OCI-LY1 (cell line): ENCODE data around the gene TES.

ENCODE experiments used
- H2AFZ ChIP-seq: fragments of 200-600 bp; sonication (generic), shearing (Covaris generic); 2 replicates; pipeline ENCODE4 v1.6.0; 2014; ENCODE audit warnings: antibody characterized with exemption, mild to moderate bottlenecking, low read length
- H3F3A ChIP-seq: fragments of 200-600 bp; sonication (generic), shearing (Covaris generic); 2 replicates; pipeline ENCODE4 v1.6.0; 2014; ENCODE audit warnings: mild to moderate bottlenecking, antibody characterized with exemption, low read length, moderate library complexity; ENCODE audit not compliant: insufficient read depth
- H3K27ac ChIP-seq: fragments of 200-600 bp; sonication (generic); 2 replicates; pipeline ENCODE4 v1.5.1; 2014; ENCODE audit warnings: low read length, mixed run types, mild to moderate bottlenecking, low read depth; ENCODE audit not compliant: poor library complexity, severe bottlenecking
- H3K27me3 ChIP-seq: fragments of 200-600 bp; sonication (generic); 2 replicates; pipeline ENCODE4 v1.6.0; 2014; ENCODE audit warnings: antibody characterized with exemption, mild to moderate bottlenecking, low read length, moderate library complexity; ENCODE audit not compliant: insufficient read depth
- H3K36me3 ChIP-seq: fragments of 200-600 bp; sonication (generic); 2 replicates; pipeline ENCODE4 v1.6.1; 2014; ENCODE audit warnings: mild to moderate bottlenecking, antibody characterized with exemption, low read length, moderate library complexity, mixed read lengths; ENCODE audit not compliant: insufficient read depth
- H3K4me1 ChIP-seq: fragments of 200-600 bp; sonication (generic); 2 replicates; pipeline ENCODE4 v1.5.1; 2014; ENCODE audit warnings: mild to moderate bottlenecking, low read length, moderate library complexity; ENCODE audit not compliant: insufficient read depth, severe bottlenecking
- H3K4me2 ChIP-seq: fragments of 200-600 bp; sonication (generic), shearing (Covaris generic); 2 replicates; pipeline ENCODE4 v1.6.1; 2014; ENCODE audit warnings: low read length
- H3K4me3 ChIP-seq: fragments of 200-600 bp; sonication (generic); 2 replicates; pipeline ENCODE4 v1.5.1; 2014; ENCODE audit warnings: low read length, low read depth, mild to moderate bottlenecking, mixed read lengths; ENCODE audit not compliant: poor library complexity, severe bottlenecking
- H3K79me2 ChIP-seq: fragments of 200-600 bp; shearing (Covaris generic); 2 replicates; pipeline ENCODE4 v1.6.1; 2016; ENCODE audit warnings: mixed run types, low read length, mixed read lengths; ENCODE audit not compliant: insufficient read depth
- H3K9ac ChIP-seq: fragments of 200-600 bp; sonication (generic), shearing (Covaris generic); 2 replicates; pipeline ENCODE4 v1.6.1; 2014; ENCODE audit warnings: mild to moderate bottlenecking, low read length, mixed read lengths
- H3K9me2 ChIP-seq: fragments of 200-600 bp; sonication (generic), shearing (Covaris generic); 2 replicates; pipeline ENCODE4 v1.6.1; 2014; ENCODE audit warnings: low read depth, mild to moderate bottlenecking, low read length, mixed read lengths
- H3K9me3 ChIP-seq: fragments of 200-600 bp; shearing (Covaris generic); 2 replicates; pipeline ENCODE4 v1.6.1; 2014; ENCODE audit warnings: low read length, mixed read lengths
- H4K20me1 ChIP-seq: fragments of 200-600 bp; sonication (generic), shearing (Covaris generic); 2 replicates; pipeline ENCODE4 v1.6.0; 2016; ENCODE audit warnings: mild to moderate bottlenecking, low read length; ENCODE audit not compliant: insufficient read depth
- EZH2 ChIP-seq: fragments of 200-600 bp; sonication (generic), shearing (Covaris generic); IDR thresholded peaks from 2 replicates; pipeline ENCODE4 v1.8.0; 2017; ENCODE audit warnings: borderline replicate concordance, mixed run types, mild to moderate bottlenecking, antibody characterized with exemption, low read length, moderate library complexity, mixed read lengths
- TF ChIP-seq, protein P1 (sequence below): fragments of 200-600 bp; sonication (generic), shearing (Covaris generic); IDR thresholded peaks from 2 replicates; pipeline ENCODE4 v1.5.1; 2017; ENCODE audit warnings: mild to moderate bottlenecking, antibody characterized with exemption, low read length, moderate library complexity, mixed read lengths

Gene TES

DNA sequence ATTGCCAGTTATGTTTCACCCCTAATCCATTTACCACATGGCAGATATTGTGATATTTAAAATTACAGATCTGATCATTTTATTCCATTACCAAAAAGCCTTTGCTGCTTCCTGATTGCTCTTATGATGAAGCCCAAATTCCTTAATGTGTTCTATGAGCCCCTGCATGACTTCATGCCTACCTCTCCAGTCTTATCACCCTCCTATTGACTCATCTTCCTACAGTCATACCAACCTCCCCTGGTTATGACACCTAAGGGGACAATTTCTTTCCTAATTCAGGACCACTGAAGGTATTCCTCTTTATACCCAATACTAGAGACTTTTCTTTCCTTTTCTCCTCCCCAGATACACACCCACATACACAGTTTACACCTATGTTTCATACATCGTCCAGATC, 36.0 kb downstream of the TES start:
- Histone ChIP-seq H3K36me3 (peaks cover 88% of the 10 kb centered on the region), H2AFZ (no peak overlapping the region), H3K9ac (no peak overlapping the region), H3K4me2 (no peak overlapping the region), H3K27ac (no peak overlapping the region), H3K9me3 (peaks cover 17% of the 10 kb centered on the region), H3K4me1 (no peaks in the 10 kb centered on the region), H3F3A (no peaks in the 10 kb centered on the region), H4K20me1 (no peaks in the 10 kb centered on the region), H3K27me3 (no peaks in the 10 kb centered on the region), H3K4me3 (no peak overlapping the region), H3K9me2 (no peaks in the 10 kb centered on the region), H3K79me2 (no peaks in the 10 kb centered on the region)
- TF ChIP-seq, protein P1, sequence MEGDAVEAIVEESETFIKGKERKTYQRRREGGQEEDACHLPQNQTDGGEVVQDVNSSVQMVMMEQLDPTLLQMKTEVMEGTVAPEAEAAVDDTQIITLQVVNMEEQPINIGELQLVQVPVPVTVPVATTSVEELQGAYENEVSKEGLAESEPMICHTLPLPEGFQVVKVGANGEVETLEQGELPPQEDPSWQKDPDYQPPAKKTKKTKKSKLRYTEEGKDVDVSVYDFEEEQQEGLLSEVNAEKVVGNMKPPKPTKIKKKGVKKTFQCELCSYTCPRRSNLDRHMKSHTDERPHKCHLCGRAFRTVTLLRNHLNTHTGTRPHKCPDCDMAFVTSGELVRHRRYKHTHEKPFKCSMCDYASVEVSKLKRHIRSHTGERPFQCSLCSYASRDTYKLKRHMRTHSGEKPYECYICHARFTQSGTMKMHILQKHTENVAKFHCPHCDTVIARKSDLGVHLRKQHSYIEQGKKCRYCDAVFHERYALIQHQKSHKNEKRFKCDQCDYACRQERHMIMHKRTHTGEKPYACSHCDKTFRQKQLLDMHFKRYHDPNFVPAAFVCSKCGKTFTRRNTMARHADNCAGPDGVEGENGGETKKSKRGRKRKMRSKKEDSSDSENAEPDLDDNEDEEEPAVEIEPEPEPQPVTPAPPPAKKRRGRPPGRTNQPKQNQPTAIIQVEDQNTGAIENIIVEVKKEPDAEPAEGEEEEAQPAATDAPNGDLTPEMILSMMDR = no peak
- no peak for TF ChIP-seq EZH2

DNA sequence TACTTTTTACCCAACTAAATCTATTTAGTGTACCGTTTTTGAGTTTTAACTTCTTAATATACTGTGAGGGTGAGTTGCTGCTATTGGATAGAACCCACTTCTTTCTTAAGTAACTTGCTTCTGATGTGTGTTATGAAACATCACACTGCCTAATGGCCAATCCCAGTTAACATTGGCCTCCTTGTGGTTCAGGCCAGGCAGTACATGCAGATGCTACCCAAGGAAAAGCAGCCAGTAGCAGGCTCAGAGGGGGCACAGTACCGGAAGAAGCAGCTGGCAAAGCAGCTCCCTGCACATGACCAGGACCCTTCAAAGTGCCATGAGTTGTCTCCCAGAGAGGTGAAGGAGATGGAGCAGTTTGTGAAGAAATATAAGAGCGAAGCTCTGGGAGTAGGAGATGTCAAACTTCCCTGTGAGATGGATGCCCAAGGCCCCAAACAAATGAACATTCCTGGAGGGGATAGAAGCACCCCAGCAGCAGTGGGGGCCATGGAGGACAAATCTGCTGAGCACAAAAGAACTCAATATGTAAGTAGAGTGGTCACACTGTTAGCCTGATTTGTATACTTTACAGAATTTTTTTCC, 39.7 kb downstream of the TES start:
- H3K36me3 ChIP-seq = peaks cover 80% of the 10 kb centered on the region
- H3K27ac ChIP-seq = no peak overlapping the region
- H2AFZ ChIP-seq = no peak overlapping the region
- no peaks in the 10 kb centered on the region for H3K4me1 ChIP-seq
- no peak overlapping the region for H3K4me2 ChIP-seq
- no peaks in the 10 kb centered on the region for H3K9me2 ChIP-seq
- H3K79me2 ChIP-seq = no peaks in the 10 kb centered on the region
- H3K4me3 ChIP-seq = no peak overlapping the region
- H3K9me3 ChIP-seq = peaks cover 2% of the 10 kb centered on the region
- no peak overlapping the region for H3K9ac ChIP-seq
- no peaks in the 10 kb centered on the region for H4K20me1 ChIP-seq
- H3F3A ChIP-seq = no peaks in the 10 kb centered on the region
- no peak for TF ChIP-seq EZH2
- TF ChIP-seq, protein P1 = peak; percentile 46; the same call in 1 of the 2 replicates
- no peaks in the 10 kb centered on the region for H3K27me3 ChIP-seq

DNA sequence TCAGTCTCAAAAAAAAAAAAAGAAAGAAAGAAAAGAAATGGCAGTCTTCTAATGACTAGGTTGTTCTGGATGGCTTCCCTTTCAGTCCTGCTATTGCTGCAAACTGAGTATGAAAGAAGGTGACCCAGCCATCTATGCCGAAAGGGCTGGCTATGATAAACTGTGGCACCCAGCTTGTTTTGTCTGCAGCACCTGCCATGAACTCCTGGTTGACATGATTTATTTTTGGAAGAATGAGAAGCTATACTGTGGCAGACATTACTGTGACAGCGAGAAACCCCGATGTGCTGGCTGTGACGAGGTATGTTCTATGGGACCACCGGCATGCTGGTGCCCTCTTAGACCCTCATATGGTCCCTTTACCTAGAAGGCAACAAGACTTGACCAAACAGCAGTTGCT, 41.3 kb downstream of the TES start:
- Histone ChIP-seq H3K9ac (no peak overlapping the region), H3K9me3 (no peaks in the 10 kb centered on the region), H2AFZ (no peak overlapping the region), H3K9me2 (no peaks in the 10 kb centered on the region), H3K27me3 (no peaks in the 10 kb centered on the region), H3K27ac (no peak overlapping the region), H3K79me2 (no peaks in the 10 kb centered on the region), H3K4me1 (no peaks in the 10 kb centered on the region), H3K4me2 (no peak overlapping the region), H3F3A (no peaks in the 10 kb centered on the region), H3K4me3 (no peak overlapping the region), H3K36me3 (peaks cover 79% of the 10 kb centered on the region), H4K20me1 (no peaks in the 10 kb centered on the region)
- TF ChIP-seq, protein P1 = no peak
- TF ChIP-seq EZH2 = no peak
